Measurements from ENCODE around the gene FXYD1.

FXYD1 gene

GRCh38 chr19:35135389-35135909, 3.2 kb upstream of the FXYD1 start:
- H3K36me3 ChIP-seq (replicated peaks) = no peaks in the 10 kb centered on the region
- in situ Hi-C loops (cut with HindIII; ENCODE audit: low pct_ligation_motif_present, low sequenced_read_pairs) = no loop called here
- no peak overlapping the region for H3K27ac ChIP-seq
- TF ChIP-seq CTCF (IDR thresholded peaks at IDR 0.05; ENCODE audit: low read depth, low read length, missing control alignments) = peak; percentile 93
- peaks cover 7% of the 10 kb centered on the region for H3K27me3 ChIP-seq (replicated peaks)
- DNase-seq = peak; percentile 44
- no peak overlapping the region for H3K4me3 ChIP-seq (ENCODE audit: low read depth, low read length)

GRCh38 chr19:35136231-35136630, 2.4 kb upstream of the FXYD1 start:
- peaks cover 7% of the 10 kb centered on the region for H3K27me3 ChIP-seq (replicated peaks)
- DNase-seq = no peak
- H3K4me3 ChIP-seq (ENCODE audit: low read depth, low read length) = no peak overlapping the region
- in situ Hi-C loops (cut with HindIII; ENCODE audit: low pct_ligation_motif_present, low sequenced_read_pairs) = no loop called here
- TF ChIP-seq CTCF (IDR thresholded peaks at IDR 0.05; ENCODE audit: low read depth, low read length, missing control alignments) = no peak
- H3K27ac ChIP-seq = no peak overlapping the region
- H3K36me3 ChIP-seq (replicated peaks) = no peaks in the 10 kb centered on the region

- H3K36me3 ChIP-seq (replicated peaks) = no peaks in the 10 kb centered on the region
- DNase-seq = no peak
- H3K4me3 ChIP-seq (ENCODE audit: low read depth, low read length) = no peak overlapping the region
- in situ Hi-C loops (cut with HindIII; ENCODE audit: low pct_ligation_motif_present, low sequenced_read_pairs) = no loop called here
- TF ChIP-seq CTCF (IDR thresholded peaks at IDR 0.05; ENCODE audit: low read depth, low read length, missing control alignments) = no peak
- no peak overlapping the region for H3K27ac ChIP-seq
- H3K27me3 ChIP-seq (replicated peaks) = peaks cover 11% of the 10 kb centered on the region
These were observed 1.5 kb upstream of the FXYD1 start for GRCh38 chr19:35136977-35137702.

GRCh38 chr19:35140207-35140961, 1.8 kb downstream of the FXYD1 start:
- peaks cover 25% of the 10 kb centered on the region for H3K27me3 ChIP-seq (replicated peaks)
- H3K27ac ChIP-seq = no peak overlapping the region
- DNase-seq = no peak
- H3K36me3 ChIP-seq (replicated peaks) = no peaks in the 10 kb centered on the region
- in situ Hi-C loops (cut with HindIII; ENCODE audit: low pct_ligation_motif_present, low sequenced_read_pairs) = no loop called here
- H3K4me3 ChIP-seq (ENCODE audit: low read depth, low read length) = no peak overlapping the region
- no peak for TF ChIP-seq CTCF (IDR thresholded peaks at IDR 0.05; ENCODE audit: low read depth, low read length, missing control alignments)

- TF ChIP-seq CTCF (IDR thresholded peaks at IDR 0.05; ENCODE audit: low read depth, low read length, missing control alignments) = peak; percentile 64
- Histone ChIP-seq H3K27ac (no peak overlapping the region), H3K4me3 (ENCODE audit: low read depth, low read length) (no peak overlapping the region), H3K27me3 (replicated peaks) (peaks cover 24% of the 10 kb centered on the region), H3K36me3 (replicated peaks) (no peaks in the 10 kb centered on the region)
- DNase-seq = peak; percentile 84
- in situ Hi-C loops (cut with HindIII; ENCODE audit: low pct_ligation_motif_present, low sequenced_read_pairs) = no loop called here
These were observed 2.6 kb downstream of the FXYD1 start for GRCh38 chr19:35140962-35141836.
